DMS79 treated with DMSO at 0.1 percent for 48 hours (cell line): ENCODE measurements around the gene SERAC1.
"Not testable (repeated sequence)": the region's sequence is repeated elsewhere in the genome, so short reads cannot be mapped to it uniquely, and the experiment has no call there.

Experiments used
- DNase-seq: peaks from one replicate; lab custom pipeline; 2025; lab: John Stamatoyannopoulos, UW

Gene SERAC1

GRCh38 chr6:158168040-158168289 is at the start of gene SERAC1:
Gene SERAC1, minus strand, starts transcription at chr6:158168262. Its CDS starts 9,899 bp downstream, at chr6:158158363.
- no peak for DNase-seq

DNA sequence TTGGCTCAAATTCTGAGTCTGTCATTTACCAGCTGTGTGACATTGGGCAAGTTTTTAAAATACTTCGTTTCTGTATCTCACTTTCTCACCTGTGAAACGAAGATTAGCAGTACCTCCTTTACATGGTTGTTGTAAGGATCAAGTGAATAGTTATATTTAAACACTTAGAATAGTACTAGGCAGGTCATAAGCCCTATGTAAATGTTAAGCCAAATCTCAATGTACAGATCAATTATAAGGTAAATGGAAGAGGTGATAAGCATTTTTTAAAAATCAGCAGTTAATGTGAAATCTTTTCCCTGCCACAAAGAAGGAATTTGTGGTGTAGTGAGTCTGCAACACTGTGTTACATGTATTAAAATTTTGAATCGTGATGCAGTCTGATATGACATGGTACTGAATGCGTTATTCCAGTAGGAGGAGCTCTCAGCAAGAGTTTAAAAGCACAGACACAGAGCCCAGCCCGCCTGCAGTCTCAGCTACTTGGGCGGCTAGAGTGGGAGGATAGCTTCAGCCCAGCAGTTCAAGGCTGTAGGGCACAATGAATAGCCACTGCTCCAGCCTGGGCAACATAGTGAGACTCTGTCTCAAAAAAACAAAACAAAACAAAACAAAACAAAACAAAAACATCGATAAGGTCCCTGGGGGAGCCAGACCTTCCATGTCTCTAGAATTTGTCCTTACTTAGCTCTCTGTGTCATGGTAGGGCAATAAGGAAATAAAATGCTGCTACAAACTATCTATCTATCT is 46.0 kb upstream of the SERAC1 start:
- DNase-seq, result peak; percentile 83

- DNase-seq, result no peak
Measured at GRCh38 chr6:158211273-158212055, 43.4 kb upstream of the SERAC1 start.

DNA sequence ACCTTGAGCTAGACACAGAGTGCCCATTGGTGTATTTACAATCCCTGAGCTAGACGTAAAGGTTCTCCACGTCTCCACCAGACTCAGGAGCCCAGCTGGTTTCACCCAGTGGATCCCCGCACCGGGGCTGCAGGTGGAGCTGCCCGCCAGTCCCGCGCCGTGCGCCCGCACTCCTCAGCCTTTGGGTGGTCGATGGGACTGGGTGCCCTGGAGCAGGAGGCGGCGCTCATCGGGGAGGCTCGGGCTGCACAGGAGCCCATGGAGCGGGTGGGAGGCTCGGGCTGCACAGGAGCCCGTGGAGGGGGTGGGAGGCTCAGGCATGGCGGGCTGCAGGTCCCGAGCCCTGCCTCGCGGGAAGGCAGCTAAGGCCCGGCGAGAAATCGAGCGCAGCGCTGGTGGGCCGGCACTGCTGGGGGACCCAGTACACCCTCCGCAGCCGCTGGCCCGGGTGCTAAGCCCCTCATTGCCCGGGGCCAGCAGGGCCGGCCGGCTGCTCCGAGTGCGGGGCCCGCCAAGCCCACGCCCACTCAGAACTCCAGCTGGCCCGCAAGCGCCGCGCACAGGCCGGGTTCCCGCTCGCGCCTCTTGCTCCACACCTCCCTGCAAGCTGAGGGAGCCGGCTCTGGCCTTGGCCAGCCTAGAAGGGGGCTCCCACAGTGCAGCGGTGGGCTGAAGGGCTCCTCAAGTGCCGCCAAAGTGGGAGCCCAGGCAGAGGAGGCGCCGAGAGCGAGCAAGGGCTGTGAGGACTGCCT is 41.7 kb upstream of the SERAC1 start:
- DNase-seq, result not testable (repeated sequence)

GRCh38 chr6:158208226-158209030 is 40.4 kb upstream of the SERAC1 start:
- DNase-seq, result not testable (repeated sequence)

- DNase-seq, result no peak
Measured at GRCh38 chr6:158207422-158207788, 39.3 kb upstream of the SERAC1 start.

DNA sequence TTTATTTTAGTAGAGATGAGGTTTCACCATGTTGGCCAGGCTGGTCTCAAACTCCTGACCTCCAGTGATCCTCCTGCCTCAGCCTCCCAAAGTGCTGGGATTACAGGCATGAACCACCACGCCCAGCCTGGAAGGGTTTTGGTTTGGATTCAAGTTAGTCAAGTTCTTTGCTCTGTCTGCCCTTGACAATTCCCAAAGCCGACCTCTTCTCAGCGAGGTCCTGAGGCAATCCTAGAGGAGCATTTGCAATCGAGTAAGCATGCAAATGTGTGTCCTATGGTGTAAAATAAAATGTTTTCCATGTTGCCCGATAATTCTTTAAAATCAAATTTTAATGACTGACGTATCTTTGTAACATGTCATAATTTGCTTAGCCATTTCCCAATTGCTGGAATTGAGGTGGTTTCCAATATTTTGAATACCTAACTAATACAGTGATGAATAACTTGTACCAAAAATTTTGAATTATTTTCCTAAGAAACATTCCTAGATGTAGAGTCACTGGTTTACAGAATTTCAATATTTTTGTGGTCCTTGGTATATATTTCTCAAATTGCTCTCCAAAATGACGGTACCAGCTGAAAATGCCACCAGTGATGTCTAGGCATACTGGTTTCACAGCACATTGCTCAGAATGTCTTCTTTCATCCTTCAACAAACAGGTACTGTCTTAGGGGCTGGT is 38.8 kb upstream of the SERAC1 start:
- DNase-seq, result no peak

GRCh38 chr6:158205169-158205944 is 37.3 kb upstream of the SERAC1 start:
- DNase-seq, result no peak

- DNase-seq, result no peak
Measured at GRCh38 chr6:158198461-158198860, 30.4 kb upstream of the SERAC1 start.

GRCh38 chr6:158194487-158195280 is 26.6 kb upstream of the SERAC1 start:
- DNase-seq, result no peak

- DNase-seq, result no peak
Measured at GRCh38 chr6:158191761-158192160, 23.7 kb upstream of the SERAC1 start.

DNA sequence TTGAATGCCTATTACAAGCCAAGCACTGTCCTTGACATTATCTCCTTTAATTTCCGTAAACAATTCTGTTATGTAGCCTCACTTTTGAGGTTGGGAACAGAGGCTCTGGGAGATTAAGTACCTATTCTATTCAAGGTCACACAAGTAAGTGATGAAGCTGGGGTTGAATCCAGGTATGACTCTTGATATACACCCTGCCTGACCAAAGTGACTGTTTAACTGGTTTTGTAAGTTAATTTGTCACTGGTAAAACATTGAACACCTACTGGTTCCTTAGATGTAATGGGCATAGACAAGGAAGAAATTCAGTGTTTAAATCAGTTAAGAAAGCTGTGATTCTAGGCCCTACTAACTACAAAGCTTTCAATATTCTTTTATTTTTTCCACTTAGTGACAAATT is 23.0 kb upstream of the SERAC1 start:
- no peak for DNase-seq

GRCh38 chr6:158188591-158188990 is 20.5 kb upstream of the SERAC1 start:
- DNase-seq, result no peak

GRCh38 chr6:158185729-158186456 is 17.8 kb upstream of the SERAC1 start:
- no peak for DNase-seq

GRCh38 chr6:158184608-158185007 is 16.5 kb upstream of the SERAC1 start:
- no peak for DNase-seq

DNA sequence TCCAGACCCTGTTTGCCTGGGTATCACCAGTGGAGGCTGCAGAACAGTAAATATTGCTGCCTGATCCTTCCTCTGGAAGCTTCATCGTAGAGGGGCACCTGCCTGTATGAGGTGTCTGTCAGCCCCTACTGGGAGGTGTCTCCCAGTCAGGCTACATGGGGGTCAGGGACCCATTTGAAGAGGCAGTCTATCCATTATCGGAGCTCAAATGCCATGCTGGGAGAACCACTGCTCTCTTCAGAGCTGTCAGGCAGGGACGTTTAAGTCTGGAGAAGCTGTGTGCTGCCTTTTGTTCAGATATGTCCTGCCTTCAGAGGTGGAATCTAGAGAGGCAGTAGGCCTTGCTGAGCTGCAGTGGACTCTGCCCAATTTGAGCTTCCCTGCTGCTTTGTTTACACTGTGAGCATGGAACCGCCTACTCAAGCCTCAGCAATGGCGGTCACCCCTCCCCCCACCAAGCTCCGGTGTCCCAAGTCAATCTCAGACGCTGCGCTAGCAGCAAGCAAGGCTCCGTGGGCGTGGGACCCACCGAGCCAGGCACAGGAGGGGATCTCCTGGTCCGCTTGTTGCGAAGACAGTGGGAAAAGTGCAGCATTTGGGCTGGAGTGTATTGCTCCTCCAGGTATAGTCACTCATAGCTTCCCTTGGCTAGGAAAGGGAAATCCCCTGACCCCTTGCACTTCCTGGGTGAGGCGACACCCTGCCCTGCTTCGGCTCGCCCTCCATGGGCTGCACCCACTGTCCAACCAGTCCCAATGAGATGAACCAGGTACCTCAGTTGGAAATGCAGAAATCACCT is 15.3 kb upstream of the SERAC1 start:
- DNase-seq, result not testable (repeated sequence)

DNA sequence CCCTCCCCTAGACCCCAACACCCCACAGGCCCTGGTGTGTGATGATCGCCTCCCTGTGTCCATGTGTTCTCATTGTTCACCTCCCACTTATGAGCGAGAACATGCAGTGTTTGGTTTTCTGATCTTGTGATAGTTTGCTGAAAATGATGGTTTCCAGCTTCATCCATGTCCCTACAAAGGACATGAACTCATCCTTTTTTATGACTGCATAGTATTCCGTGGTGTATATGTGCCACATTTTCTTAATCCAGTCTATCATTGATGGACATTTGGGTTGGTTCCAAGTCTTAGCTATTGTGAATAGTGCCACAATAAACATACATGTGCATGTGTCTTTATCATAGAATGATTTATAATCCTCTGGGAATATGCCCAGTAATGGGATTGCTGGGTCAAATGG is 9.7 kb upstream of the SERAC1 start:
- not testable (repeated sequence) for DNase-seq

- DNase-seq, result no peak
Measured at GRCh38 chr6:158175111-158175510, 7.0 kb upstream of the SERAC1 start.
